ENCODE measurements around the gene ARHGAP42.

Gene ARHGAP42

DNA sequence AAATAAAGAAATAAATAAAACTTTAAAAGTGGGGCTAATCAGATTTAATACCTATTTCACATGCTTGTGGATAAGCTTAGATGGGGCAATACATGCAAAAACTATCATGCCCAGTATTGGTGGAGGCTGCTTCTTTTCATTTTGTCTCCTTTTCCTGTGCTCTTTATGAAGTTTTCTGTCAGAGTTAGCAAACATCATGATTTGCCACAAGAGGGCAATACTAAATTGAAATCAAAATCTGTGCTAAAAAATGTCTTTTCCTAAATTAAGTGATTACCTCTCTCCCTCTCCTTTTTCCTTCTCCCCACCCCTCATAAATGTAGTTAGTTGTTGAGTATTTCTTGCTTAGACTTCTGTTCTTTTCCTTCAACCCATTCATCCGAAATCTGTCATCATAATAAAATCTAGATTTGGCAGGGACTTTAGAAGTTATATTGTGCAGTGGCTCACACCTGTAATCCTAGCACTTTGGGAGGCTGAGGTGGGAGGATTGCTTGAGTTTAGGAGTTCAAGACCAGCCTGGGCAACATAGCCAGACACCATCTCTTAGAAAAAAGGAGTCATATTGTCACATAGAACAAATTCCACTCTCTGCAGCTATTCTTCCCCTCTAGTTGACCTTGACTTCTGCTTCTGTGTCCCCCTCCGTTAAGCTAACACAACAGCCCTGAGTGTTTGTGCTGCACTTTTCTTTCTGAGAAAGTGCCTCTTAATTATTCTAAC lies 4.7 kb upstream of the ARHGAP42 start:
- no peak for DNase-seq

DNA sequence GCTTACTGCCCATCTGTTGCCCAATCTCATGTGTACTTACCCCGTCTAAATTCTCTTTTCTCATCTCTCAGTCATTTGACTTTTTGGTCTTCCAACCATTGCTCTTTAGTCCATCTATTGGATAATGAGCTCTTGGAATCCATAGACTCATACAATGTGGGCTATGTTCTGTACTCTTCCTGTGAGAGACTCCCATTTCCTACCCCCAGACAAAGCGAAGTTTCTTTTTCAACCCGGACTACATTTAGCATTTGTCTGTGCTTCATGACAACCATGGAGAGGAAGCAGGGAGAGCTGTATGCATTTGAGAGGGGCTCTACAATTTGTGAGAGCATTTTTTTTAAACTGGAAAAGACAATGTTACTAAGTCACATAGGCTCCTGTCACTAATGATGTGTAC lies 4.0 kb upstream of the ARHGAP42 start:
- DNase-seq, result no peak

DNA sequence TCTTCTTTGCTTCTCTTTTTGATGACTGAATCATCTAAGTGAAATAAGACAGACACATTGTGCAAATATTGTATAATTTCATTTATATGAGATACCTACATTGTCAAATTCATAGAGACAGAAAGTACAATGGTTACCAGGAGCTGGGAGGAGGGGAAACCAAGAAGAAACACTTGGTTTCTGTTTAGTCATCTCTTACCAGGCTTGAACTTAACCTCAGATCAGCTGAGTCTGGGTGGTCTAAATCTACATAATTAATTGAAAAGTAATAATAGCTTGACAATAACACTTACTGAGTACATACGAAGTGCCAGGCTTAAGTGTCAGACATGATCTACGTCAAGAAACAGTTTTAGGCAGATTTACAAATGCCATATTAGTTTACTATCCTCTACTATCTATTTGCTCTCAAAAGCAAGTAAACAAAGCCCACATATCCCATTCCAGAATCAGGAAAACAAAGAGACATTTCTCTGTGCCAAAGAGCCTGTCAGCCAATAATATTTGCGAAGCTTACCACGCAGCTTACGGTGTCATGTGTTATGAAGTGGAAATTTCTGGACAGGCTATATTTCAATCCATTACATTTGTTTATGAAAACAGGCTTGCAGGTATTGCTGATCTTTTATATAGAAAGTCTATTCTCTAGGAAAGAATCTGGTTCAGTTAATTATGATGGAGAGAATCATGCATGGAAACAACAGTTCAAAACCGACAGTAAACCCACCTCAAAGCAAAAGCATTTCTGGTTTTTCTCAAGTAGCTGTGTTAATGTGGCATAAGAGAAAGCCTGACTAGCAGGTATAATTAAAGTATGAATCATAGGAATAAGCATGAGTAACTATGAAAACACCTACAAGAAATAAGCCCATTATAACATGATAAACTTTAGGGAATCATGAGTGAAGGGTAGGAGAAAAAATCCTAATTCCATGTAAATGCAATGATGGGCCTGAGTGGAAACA lies 2.7 kb upstream of the ARHGAP42 start:
- no peak for DNase-seq

DNA sequence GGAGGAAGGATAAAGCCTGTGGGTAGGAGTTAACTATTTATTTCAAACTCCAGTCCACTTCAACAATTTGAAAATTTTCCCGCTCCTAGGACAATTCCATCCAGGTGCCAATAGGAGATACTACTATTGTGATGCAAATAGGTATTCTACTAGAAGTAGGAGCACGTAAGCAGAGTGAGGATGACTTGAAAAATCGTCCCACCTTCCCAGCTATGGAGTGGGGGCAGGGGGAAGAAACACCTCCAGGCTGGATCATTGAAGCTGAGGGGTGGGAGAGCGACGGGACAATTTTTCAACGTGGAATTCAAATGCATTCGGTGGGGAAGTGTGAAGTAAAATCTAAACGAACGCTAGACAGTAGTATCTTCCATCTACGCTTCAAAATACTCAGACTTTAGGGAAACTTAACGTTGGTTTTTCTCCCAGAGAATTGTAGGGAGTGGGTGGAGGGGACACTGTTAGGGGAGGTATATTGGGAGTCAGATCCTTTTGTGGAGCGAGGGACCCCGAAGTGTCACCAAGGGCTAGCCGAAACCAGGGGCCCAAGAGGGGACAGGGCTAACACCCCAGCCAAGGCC lies 523 bp upstream of the ARHGAP42 start:
- DNase-seq, result no peak

DNA sequence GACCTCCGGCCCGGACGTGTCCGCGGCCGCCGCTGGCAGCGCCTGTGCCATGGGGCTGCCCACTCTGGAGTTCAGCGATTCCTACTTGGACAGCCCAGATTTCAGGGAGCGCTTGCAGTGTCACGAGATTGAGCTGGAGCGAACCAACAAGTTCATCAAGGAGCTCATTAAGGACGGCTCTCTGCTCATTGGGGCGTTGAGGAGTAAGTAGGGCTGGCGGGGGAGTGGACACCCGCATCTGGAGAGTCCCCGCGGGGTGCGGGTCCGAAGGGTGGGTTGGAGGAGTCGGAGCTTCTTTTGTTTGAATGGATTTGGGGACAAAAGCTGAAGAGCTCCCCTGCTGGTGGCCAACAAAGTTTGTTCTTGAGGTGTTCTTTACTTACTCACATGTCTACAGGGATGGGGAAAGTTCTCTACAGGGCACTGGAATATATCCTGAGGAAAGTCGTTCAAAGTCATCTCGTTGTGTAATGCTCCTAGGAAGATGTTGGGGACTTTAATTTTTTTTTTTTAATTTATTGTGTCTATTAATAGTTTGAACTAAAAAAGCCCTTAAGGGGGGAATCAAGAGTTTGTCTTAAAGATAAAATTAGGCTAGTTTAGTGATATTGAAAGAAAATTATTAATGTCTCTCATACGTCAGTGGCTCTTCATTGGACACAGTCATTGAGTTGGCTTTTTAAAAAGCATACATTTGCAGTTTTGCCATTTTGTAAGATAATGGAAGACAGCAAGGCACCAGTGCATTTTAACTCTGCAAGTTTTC lies 725 bp downstream of the ARHGAP42 start:
- peak; percentile 16 for DNase-seq

DNA sequence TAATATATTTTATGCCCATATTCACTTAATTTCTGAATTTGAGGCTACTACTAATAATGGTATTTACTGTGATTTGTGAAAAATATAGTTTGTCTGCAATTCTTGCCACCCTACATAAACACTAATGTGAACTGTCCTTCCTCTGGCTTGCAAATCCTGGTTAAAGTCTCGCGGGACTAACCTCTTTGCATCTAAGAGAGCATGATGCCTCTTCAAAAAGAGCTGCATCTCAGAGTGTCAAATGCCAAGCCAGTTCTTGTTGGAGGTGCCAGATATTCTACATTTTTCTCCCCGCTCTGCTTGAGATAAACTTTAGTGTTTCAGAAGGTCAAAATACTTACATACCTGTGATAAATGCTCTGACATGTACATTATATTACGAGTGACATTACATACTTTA lies 2.1 kb downstream of the ARHGAP42 start:
- no peak for DNase-seq

DNA sequence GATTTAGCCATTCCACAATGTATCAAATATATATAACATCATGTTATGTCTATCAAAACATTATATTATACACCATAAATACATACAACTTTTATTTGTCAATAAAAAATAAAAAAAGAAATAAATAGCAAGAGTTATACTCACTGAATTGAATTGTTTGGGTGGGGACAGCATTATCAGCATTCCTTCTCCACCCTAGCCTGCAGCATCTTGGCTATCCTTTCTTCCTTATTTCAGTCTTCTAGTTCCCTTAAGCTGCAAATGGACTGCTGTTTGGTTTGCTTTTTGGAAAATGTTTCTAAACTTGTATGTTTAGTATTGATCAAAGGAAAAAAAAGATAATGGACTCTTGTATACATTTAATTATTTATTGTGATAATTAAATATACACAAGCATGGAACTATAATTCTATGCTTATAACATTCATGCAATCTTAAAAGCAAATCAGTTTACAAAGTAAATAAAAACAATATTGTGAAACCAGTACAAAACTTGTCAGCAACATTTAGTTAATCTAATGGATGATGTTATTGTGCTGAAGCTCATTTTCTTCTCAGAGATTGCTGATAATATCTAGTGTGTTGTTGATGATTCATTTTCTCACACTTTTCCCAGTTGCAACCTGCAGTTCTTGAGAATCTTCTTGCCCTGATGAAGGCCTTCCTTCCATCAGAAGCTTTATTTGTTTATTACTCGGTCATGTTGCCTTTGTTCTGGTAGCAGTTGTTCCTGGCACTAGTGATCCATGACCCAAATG lies 5.0 kb downstream of the ARHGAP42 start:
- DNase-seq, result no peak

DNA sequence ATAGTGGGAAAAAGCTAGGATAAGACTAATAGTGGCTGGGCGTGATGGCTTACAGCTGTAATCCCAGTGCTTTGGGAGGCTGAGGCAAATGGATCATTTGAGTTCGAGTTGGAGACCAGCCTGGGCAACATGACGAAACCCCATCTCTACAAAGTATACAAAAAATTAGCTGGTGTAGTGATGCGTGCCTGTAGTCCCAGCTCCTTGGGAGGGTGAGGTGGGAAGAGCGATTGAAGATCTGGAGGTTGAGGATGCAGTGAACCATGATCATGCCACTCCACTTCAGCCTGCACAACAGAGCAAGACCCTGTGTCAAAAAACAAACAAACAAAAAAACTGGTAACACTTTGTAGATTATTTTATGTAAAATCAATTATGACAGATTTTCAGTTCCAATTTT lies 8.8 kb downstream of the ARHGAP42 start:
- DNase-seq, result no peak

DNA sequence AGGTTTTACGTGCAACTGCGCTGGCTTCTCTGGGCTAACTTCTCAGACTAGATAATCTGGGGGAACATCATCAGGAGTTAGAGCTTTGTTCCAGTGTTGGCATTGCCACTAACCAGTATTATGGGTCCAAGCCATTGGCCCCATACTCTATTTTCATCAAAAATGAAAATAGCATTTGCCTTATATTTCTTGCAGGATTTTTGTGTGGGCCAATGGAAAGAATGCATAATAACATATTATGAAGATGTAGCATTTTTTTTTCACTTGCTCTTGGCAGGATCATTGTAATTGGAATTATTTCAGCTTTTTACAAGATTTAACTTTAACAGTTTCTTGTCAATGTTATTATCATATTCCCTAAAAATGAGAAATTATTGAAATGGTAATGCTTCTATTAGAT lies 16.1 kb downstream of the ARHGAP42 start:
- DNase-seq, result no peak

DNA sequence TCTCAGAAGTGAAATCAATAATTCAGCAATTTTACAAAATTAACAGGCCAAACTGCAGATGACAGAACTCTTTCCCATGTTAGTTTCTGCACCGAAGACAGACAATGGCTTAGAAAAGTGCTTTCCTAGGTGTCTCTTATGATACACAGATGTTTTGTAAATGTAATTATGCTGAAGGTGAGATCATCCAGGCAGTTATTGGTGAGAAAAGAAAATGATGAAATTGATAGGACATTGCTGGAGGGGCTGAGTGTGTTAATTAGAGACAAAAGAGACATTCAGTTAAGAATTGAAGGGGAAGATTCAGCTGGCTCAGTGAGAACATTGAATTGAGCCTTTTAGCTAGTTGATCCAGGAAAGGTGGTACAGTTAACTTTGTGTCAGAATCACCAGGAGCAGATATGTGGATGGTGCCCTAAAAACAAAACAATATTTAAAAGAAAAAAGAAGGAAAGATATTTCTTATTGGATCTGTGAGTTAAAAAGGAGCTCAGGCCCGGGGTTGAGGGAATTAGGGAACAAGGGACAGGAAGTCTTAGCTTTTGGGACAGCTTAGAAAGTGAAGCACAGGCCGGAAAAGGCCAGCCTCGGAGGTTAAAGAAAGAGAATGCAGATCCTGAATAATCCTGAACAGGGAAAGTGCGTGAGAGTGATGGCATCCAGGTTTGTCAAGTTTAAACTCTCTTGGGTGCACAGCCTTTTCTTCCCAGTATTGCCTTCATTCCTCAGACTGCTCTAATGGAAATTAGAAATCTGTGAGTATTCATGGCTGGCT lies 16.9 kb downstream of the ARHGAP42 start:
- no peak for DNase-seq

DNA sequence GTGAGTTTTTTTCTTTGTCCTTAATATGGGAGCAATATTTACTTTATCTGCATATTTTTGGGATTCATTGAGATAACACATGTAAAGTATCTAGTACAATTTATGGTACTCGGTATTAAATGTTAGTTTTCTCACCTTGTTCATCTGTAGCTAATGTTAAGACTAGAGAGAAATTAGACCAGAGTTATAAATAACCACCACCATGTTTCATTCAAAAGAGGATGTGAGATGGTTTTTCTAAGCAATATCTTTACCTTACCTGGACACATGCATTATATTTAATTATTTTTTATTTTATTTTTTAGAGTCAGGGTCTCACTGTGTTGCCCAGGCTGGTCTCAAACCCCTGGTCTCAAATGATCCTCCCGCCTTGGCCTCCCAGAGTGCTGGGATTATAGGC lies 18.4 kb downstream of the ARHGAP42 start:
- DNase-seq, result no peak

DNA sequence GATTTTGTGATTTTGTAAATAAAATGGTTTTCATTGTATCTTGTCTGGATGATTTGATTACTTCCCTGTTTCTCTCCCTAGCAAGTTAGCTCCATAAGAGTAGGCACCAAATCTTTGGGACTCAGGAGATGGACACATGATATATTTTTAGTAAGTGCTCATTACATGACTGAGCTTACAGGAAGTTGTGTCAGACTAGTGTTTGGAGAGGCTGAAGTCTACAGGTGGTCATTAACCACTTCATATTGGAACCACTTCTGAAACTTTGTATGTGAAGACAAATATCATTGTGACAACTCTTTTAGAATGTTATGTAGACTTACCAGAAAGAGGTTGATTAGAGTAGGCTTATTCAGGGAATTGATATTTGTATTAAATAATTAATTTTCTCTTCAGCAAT lies 19.1 kb downstream of the ARHGAP42 start:
- DNase-seq, result no peak

DNA sequence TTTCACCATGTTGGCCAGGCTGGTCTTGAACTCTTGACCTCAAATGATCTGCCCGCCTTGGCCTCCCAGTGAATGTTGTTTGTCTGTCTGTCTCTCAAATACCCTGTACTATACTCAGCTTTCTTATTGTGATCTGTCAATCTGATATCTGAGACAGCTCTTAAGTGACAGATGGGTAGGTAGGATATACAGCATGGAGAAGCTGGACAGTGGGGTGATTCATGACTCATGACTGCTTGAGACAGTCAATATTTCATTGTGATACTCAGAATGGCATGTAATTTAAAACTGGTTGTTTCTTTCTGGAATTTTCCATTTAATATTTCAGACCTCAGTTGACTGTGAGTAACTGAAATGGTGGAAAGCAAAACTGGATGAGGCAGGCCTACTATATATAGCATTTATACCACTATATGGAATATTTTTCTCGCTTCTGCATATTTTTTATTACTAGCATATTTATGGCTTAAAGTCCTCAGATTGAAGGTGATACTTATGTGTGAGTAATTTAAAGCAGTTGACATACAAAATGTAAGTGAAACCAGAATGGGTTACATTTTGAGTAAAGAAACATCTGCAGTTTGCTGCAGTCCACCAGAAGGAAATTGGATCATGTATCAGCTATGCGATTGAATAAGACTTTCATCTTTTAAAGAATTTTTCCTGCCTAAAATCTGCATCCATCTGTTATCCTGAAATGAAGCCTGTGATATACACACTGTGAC lies 22.3 kb downstream of the ARHGAP42 start:
- DNase-seq, result no peak

DNA sequence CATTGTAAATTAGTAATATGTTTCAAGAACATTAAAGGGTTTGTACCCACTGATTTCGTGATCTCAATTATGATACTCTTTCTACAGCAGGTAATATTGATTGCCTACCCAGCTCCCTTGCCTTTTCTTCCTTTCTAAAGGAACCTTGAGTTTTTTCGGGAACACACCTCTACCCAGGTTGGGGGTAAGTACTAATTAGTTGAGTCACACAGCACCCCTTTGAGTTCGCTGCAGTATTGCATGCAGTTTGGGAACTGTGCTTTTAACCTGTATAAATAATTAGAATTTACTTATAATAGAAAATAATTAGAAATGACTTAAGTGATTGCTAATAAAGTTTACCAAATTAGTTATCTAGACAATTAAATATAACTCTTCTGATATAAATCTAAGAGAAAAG lies 24.9 kb downstream of the ARHGAP42 start:
- DNase-seq, result no peak

DNA sequence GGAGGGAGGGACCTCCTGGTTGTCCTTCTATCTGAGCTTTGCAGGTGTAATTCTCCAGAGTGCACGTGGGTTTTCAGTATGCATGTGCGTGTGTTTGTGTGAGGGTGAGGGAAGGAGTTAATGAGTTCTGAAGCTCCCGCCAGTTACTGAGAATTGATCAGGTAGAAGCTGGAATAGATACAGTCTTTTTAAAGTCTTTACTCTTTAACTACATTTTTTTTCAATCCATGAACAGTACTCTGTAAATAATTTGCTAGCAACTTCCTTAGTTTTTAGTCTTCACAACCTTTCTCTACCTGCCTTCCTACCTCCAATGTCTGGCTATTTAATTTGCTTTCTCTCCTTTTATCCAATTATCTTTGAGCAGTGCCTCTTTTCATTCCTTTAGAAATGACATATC lies 25.5 kb downstream of the ARHGAP42 start:
- no peak for DNase-seq

DNA sequence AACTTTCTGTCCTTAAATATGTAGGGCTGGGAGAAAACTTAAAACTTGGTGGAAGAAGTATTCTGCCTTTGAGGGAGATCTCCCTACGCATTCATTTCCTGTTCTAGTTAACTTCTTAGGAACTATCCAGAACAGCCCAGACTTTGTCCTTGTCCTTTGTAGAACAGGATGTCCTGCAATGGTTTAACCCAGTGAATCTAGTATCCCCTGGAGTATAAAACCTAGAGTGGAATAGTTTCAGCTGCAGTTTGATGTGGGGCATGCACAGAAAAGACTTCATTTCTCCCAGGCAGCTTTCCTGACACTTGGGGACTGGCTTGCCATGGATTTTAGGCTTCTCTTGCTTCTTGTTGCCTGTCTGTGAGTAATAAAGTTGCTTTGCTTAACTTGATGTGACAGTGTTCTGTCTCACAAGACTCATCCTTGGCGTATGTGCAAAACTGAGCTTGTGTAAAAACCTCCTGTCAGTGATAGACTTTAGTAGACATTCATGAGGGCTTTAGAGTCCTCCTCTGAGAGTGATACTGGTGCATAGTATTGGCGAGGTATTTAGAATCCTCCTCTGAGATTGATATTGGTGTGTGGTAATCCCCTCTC lies 28.2 kb downstream of the ARHGAP42 start:
- DNase-seq, result no peak

DNA sequence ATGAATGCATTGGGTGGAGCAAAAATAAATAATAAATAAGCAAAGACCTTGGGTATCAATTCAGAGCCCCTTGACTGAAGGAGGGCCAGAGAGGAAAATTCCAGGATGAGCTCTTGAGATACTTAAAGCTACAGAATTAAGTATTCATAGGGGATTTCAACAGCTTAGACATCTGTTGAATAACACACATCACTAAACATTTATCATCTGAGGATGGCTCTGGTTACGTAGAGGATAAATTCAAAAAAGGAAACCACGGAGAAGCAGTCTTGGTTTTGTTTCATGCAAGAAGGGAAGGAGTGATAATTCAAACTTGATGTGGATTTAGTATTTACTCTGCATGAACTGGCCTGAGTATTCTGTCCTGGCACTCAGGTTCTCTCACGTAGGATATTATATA lies 29.8 kb downstream of the ARHGAP42 start:
- DNase-seq, result no peak

DNA sequence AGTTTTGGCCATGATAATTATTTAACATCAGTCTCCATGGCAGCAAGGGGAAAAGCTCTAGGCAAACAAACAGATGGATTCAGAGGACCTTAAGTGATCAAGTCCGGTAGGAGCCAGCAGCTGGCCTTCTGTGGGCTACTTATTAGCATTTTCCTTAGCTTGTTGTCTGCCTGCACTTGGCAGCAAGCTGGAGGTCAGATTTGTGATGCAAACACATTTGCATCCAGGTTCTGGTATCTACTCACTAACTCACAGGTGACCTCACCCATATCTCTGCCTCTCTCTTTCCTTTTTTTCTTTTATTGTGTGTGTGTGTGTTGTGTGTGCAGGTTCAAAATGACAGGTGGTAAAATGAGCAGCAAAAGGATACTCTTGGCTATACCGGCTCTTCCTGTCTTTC lies 32.3 kb downstream of the ARHGAP42 start:
- no peak for DNase-seq

DNA sequence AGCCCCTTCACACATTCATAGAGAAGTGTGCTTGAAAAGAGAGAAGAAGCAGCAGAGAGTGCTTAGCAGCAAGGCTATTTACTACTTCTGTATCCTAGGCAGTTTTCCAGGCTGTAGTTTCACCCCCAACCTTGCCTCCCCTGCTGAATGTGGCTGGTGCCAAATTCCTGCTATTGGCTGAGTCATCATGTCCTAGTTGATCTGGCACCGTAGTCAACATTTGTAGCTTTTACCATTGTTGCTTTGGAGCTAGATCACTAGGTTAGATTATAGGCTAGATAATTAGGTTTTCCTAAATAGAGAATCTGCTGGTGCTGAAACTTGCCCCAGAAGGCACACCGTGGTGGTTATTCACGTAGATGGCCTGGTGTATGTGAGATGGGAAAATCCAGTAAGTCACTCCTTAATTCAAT lies 32.7 kb downstream of the ARHGAP42 start:
- DNase-seq, result no peak

DNA sequence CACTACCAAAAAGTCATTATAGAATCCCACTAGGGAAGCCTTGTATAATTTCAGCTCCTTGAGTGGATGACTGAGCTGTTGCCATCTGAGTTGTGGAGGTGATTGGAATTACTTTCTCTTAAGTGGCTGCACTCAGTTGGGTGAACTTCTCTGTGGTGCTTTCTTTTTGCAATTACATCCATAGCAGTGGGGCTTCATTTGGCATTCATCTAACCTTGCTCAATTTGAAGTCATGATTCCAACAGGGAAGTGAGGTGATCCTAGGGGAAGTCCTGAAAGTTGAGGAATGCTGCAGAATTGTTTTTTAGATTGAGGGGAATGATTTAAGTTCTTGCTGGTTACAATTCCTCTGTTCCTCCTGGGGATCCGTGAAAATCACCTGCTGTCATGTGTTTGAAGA lies 39.6 kb downstream of the ARHGAP42 start:
- DNase-seq, result no peak

Data from activated T-cell treated with anti-CD3 and anti-CD28 coated beads, Interleukin-2, amount 50 U/mL, for 1 hour (primary cell).